H4 (cell line): ENCODE measurements around the gene ZNF14. TPM values are rescaled to one million over a fixed set of nuclear protein-coding genes. Genes with fewer than 3 reads are reported as not detected.
A peak's percentile ranks its signal among the peaks of the same experiment; 100 is the strongest.
"Not testable (repeated sequence)": the region's sequence is repeated elsewhere in the genome, so short reads cannot be mapped to it uniquely, and the experiment has no call there.

Source experiments
- DNase-seq: peaks from one replicate; pipeline ENCODE4 v3.0.0-alpha.2; 2015; ENCODE audit warnings: low spot score
- total RNA-seq: library from RNA; depleted of rRNA; stranded (reverse); fragments of >200 nt; shearing (Covaris generic); gene quantifications from 2 replicates; pipeline ENCODE4 v1.2.3, GENCODE V29; 2014; rRNA removed

The ZNF14 gene
- total RNA-seq, 1 experiment from 2014 or later = 3.2 TPM

- no peak for DNase-seq
These were observed 45.8 kb downstream of the ZNF14 start for GRCh38 chr19:19687090-19687489.

DNA sequence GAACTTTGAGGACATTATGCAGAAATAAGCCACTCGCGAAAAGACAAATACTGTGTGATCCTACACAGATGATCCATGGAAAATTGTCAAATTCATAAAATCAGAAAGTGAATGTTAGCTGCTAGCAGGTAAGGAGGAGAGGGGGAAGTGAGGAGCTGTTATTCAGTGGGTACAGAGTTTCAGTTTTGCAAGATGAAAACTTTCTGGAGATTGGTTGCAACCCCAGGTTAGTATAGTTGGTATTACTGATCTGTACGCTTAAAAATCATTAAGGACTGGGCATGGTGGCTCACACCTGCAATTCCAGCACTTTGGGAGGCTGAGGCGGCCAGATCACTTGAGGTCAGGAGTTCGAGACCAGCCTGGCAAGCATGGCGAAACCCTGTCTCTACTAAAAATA lies 46.3 kb downstream of the ZNF14 start:
- DNase-seq = no peak

DNA sequence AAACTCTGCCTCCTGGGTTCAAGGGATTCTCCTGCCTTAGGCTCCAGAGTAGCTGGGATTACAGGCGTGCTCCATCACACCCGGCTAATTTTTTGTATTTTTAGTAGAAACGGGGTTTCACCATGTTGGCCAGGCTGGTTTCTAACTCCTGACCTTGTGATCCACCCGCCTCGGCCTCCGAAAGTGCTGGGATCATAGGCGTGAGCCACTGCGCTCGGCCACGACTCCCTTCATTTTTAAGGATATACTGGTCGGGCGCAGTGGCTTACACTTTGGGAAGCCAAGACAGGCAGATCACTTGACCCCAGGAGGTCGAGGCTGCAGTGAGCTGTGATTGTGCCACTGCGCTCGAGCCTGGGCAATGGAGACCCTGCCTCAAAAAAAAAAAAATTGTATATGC lies 46.8 kb downstream of the ZNF14 start:
- DNase-seq = not testable (repeated sequence)

GRCh38 chr19:19679176-19680073 lies 53.5 kb downstream of the ZNF14 start:
- no peak for DNase-seq

- DNase-seq = no peak
These were observed 55.3 kb downstream of the ZNF14 start for GRCh38 chr19:19677579-19677978.

GRCh38 chr19:19674315-19674714 lies 58.6 kb downstream of the ZNF14 start:
- no peak for DNase-seq

DNA sequence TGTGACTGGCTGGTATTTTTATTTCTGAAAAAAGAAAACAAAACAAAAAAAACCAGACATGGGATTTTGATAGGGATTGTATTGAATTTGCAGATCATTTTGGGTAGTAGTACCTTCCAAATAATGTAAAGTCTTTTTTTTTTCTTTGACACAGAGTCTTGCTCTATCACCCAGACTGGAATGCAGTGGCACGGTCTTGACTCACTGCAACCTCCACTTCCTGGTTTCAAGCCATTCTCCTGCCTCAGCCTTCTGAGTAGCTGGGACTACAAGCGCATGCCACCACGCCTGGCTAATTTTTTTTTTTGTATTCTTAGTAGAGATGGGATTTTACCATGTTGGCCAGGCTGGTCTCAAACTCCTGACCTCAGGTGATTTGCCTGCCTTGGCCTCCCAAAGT lies 60.1 kb downstream of the ZNF14 start:
- no peak for DNase-seq

DNA sequence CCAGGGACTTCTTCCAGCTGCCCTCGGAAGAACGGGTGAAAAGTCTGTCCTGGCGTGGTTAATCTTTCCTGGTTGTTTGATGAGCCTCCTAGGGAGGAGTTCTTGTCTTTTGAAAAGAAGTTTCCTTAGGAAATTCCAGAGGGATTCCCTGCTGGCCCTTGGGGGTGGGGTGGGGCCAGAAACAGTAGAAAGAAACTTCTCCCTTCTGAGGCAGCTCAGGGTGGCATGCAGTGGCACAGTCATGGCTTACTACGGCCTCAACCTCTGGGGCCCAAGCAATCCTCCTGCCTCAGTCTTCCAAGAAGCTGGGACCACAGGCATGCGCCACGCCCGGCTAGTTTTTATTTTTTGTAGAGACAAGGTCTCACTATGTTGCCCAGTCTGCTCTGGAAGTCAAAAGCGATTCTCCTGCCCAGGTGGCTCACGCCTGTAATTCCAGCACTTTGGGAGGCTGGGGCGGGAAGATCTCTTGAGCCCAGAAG lies 62.8 kb downstream of the ZNF14 start:
- no peak for DNase-seq

DNA sequence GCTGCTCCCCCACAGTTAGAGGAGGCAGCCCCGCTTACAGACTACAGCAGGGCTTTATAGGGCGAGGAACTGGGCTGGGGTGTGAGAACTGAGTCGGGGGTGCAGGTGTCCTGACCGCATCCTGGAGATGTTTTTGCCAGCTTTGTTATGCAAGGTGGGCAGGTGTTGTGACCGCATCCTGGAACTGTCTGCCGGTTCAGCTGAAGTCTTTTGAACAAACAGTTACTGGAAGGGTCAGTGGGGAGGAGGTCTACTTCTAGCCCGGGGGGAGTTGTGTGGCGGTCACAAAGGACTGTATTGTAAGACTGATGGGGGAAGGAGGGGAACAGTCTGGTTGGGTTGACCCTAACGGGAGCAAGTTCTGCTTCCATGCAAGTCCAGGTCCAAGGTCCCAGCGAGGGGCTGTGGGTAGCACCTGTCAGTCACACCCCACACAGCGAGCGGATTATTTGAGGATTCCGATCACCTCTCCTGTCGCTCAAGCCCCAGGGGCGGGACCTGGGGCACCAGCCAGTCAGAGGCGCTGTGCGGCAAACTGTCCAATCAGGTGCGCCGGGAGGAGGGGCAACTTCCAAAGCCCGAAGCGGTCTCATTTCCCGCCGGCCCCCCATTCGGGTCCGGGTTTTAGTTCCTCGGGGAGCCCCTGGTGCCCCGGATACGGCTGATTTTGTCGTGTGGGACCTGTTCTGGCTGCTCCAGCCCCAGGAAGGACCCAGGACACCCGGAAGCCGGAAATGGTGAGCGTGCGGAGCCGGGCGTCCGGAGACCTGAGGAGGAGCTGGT lies 64.5 kb downstream of the ZNF14 start, which contains the start of gene ZNF101:
TSS of gene ZNF101 (plus strand) at position 610 of the 783 bp plus-strand sequence. CDS start at position 735, 125 bp downstream.
- peak; percentile 82 for DNase-seq

DNA sequence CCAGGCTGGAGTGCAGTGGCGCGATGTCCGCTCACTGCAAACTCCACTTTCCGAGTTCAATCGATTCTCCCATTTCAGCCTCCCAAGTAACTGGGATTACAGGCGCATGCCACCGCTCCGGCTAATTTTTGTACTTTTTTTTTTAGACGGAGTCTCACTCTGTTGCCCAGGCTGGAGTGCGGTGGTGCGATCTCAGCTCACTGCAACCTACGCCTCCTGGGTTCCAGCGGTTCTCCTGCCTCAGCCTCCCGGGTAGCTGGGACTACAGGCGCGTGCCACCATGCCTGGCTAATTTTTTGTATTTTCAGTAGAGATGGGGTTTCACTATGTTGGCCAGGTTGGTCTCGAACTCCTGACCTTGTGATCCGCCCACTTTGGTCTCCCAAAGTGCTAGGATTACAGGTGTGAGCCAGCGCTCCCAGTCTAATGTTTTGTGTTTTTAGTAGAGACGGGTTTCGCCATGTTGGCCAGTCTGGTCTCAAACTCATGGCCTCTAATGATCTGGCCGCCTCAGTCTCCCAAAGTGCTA lies 67.4 kb downstream of the ZNF14 start:
- DNase-seq = not testable (repeated sequence)

GRCh38 chr19:19663256-19664120 lies 69.4 kb downstream of the ZNF14 start, which contains the start of gene ATP13A1:
ATP13A1 (minus strand) TSS chr19:19663676; CDS start chr19:19663666, 10 bp downstream.
- DNase-seq = peak; percentile 97

GRCh38 chr19:19662871-19663255 lies 70.0 kb downstream of the ZNF14 start:
- DNase-seq = no peak

- DNase-seq = no peak
These were observed 70.6 kb downstream of the ZNF14 start for GRCh38 chr19:19662344-19662743.

DNA sequence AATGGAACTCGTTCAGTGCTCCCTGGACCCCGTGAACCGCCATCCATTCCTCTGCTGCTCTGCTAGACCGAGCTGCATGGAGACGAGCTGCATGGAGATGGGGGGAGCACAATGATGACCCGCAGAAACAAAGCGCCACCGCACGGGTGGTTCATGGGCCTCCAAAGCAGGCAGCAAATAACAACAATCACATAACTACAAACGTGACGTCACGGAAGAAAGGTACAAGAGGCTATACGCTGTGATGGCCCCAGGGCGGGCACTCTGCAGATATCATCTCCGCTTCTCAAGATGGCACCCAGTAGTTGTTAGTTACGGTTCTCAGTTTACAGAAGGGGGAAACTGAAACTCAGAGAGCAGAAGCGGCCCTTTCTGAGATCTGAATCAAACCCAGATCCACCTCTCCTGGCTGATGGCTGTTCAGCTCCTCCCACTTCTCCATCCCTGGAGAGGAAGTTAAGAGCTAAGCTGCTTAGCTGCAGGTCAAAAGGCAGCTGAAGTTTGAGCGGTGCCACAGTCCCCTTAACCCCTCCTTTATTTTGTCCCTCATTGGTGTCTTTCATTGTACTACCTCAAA lies 71.1 kb downstream of the ZNF14 start:
- no peak for DNase-seq

GRCh38 chr19:19661141-19661674 lies 71.7 kb downstream of the ZNF14 start:
- no peak for DNase-seq

Other genes starting within 250 kb of the ZNF14 start
- gene TSSK6, start 217.6 kb downstream of the ZNF14 start, total RNA-seq = 0.54 and 1.3 TPM in 2 replicates
- gene NDUFA13, start 216.9 kb downstream of the ZNF14 start, total RNA-seq = 76.8 and 89.2 TPM in 2 replicates
- gene YJEFN3, start 204.2 kb downstream of the ZNF14 start, total RNA-seq = 0.10 TPM in 1 of 2 replicates, not detected in the other
- gene CILP2, start 194.8 kb downstream of the ZNF14 start, total RNA-seq = 0.08 and 0.23 TPM in 2 replicates
- 0.10 TPM in 1 of 2 replicates, not detected in the other for gene PBX4, start 114.4 kb downstream of the ZNF14 start, total RNA-seq
- 0.16 and 0.72 TPM in 2 replicates for gene LPAR2, start 104.9 kb downstream of the ZNF14 start, total RNA-seq
- gene GMIP, start 89.5 kb downstream of the ZNF14 start, total RNA-seq = 4.0 and 4.4 TPM in 2 replicates
- gene ATP13A1, start 69.4 kb downstream of the ZNF14 start, total RNA-seq = 39.6 and 49.4 TPM in 2 replicates
- gene ZNF101, start 64.3 kb downstream of the ZNF14 start, total RNA-seq = 10.3 and 14.4 TPM in 2 replicates
- gene ZNF506, start 88.6 kb upstream of the ZNF14 start, total RNA-seq = 15.1 and 18.1 TPM in 2 replicates
- gene ZNF253, start 132.8 kb upstream of the ZNF14 start, total RNA-seq = 2.6 and 5.7 TPM in 2 replicates
- gene ZNF93, start 167.8 kb upstream of the ZNF14 start, total RNA-seq = 5.4 and 8.3 TPM in 2 replicates